AG09319 (cell line): ENCODE measurements around the gene TSPOAP1.

Source experiments
- DNase-seq: peaks from one replicate; pipeline ENCODE4 v3.0.0-alpha.2; 2010; ENCODE audit warnings: low read depth; ENCODE audit errors: extremely low read depth
- TF ChIP-seq, protein P1 (sequence below): IDR thresholded peaks from 2 replicates; pipeline ENCODE4 v1.5.1; 2011; ENCODE audit warnings: low read depth, mild to moderate bottlenecking, inconsistent platforms, low read length, moderate library complexity

Gene TSPOAP1

DNA sequence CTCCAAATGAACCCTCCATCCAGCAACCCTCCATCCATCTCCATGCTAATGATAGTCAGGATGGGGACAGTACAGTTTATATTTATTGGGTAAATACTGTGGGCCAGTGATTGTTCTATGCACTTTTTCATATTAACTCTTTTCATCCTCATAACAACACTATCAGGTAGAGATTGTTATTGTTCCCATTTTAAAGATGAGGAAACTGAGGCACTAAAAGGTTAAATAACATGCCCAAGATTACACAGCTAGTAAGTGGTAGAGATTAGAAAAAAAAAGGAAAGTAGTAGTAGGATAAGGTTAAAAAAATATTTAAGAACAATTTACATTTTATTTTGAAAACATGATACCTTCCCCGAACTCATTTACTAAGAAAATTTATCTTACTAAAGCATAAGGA lies 45.3 kb upstream of the TSPOAP1 start:
- TF ChIP-seq, protein P1, sequence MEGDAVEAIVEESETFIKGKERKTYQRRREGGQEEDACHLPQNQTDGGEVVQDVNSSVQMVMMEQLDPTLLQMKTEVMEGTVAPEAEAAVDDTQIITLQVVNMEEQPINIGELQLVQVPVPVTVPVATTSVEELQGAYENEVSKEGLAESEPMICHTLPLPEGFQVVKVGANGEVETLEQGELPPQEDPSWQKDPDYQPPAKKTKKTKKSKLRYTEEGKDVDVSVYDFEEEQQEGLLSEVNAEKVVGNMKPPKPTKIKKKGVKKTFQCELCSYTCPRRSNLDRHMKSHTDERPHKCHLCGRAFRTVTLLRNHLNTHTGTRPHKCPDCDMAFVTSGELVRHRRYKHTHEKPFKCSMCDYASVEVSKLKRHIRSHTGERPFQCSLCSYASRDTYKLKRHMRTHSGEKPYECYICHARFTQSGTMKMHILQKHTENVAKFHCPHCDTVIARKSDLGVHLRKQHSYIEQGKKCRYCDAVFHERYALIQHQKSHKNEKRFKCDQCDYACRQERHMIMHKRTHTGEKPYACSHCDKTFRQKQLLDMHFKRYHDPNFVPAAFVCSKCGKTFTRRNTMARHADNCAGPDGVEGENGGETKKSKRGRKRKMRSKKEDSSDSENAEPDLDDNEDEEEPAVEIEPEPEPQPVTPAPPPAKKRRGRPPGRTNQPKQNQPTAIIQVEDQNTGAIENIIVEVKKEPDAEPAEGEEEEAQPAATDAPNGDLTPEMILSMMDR = no peak

DNA sequence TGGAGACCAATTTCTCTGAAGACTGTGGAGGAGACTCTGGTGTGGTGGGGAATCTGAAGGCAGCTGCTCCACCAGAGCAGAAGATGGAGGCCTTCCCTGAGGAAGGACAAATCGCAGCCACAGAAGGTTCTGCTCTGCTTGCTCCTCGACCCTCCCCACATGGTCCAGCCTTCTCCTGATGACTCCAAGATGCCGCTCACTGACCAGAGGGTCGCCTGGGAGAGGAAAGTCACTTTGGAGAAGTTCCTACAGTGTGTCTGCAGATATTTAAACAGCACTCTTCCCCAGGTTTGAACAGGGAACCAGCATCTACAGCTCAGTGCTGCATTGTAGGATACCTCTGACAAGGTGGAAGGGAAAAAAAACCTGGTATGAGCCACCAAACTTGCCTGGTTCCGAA lies 44.4 kb upstream of the TSPOAP1 start:
- TF ChIP-seq, protein P1 = no peak
- no peak for DNase-seq

More for the DNA sequence above, 45.3 kb upstream of the TSPOAP1 start:
- DNase-seq = no peak

DNA sequence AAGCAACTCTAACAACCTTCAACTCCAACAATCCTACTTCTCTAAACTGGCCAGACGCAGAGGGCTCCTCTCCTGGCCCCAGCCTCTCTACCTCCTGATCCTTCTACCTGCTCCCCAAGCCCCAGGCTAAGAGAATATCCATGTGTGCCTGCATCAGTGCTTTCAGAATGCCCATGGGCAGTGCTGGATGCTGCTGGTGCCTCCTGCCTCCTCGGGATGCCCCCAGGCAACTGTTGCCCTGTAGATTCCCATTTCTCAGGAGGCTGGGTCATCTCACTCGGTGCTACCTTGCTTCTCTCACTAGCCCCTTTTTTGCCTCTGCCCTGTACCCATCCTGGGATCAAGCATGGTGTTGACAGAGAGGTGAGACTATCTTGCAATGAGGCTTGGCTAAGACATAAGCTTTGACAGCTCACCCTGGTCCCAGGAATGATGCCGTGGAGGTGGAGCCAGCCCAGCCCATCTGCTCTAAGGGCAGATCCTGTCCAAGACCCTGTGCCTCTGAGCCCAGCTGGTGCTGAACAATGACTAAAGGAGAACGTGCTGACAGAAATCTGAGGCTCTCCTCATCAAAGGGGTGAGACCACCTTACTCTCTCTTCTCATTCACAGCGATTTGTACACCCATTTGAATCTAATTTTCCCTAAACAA lies 42.8 kb upstream of the TSPOAP1 start:
- TF ChIP-seq, protein P1 = no peak

DNA sequence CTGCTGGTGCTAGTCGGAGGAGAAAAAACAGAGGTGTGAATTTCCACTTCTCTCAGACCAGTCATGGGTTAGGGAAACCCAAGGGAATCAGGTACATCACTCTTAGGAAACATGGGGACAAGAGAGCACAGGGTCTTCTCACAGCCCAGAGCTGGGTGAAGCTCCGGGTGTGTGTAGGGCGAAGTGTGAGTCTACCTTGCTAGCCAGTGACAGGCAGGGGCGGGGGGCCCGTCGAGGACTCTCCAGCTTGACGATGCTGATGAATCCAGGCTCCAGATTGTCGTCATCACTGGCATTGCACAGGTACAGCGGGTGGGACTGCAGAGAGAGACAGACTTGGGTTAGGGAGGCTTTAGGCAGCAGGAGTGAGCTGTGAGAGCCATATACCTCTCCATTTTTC lies 42.1 kb upstream of the TSPOAP1 start:
- DNase-seq = no peak
- TF ChIP-seq, protein P1 = no peak

More for the DNA sequence above, 42.8 kb upstream of the TSPOAP1 start:
- DNase-seq = no peak

DNA sequence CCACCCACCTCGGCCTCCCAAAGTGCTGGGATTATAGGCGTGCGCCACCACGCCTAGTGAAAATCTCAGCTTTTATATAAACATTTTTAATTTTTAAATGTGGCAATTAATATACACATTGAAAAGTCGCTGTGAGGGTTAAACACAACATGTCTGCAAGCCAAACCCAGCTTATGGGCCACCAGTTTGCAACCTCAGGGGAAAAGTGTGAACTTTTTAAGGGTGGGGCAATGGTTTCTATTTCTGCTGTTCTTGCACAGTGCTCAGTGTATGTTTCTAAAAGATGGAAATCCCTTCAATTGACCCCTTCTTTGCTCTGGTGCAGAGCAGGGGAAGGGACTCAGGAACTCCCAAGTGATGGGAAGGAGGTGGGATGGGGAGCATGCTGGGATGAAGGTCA lies 41.7 kb upstream of the TSPOAP1 start:
- TF ChIP-seq, protein P1 = no peak
- DNase-seq = no peak

DNA sequence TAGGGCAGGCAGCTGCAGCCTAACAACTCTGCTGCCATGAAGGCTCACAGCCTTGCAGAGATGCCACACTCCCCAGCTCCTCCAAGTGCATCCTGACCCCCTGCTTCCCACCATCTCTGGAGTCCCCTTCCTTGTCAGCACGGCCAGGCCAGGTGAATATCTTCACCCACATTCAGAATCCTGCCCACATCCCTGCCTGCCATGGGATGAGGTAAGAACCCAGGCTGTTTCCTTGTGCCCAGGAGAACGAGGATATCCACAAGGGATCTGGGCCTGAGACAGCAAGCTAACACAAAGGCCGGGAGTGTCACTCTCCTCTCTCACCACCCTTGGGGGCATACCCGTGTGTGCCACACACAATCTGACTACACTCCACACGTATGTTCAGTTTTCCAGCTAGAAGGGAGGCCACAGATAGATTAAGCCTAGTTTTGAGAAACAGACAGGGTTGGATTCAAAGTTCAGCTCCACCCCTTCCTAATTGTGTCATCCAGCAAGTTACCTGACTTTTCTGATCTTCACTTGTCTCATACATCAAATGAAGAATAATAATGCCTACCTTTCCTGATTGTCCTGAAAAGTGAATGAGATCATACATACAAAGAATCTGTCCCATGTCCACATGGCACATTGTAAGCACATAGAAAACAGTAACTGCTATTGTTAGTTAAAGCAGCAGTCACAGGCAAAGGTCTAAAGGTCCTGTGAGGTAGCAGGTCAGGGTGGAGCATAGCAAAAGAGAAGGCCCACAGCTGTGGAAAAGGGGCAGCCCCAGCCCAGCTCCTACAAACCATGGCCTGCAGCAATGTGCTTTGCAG lies 40.8 kb upstream of the TSPOAP1 start:
- DNase-seq = no peak
- TF ChIP-seq, protein P1 = no peak

DNA sequence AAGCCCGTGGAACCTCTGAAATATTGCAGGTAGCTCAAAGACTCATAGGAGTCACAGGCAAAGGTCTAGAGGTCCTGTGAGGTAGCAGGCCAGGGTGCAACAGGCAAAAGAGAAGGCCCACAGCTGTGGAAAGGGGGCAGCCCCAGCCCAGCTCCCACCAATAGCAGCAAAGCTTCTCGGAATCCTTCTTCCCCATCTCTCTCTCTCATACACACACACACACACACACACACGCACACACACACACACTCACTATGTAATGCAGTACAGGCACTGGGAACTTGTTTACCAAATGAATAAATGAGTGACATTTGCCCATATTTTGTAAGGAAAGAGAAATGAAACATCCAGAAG lies 40.2 kb upstream of the TSPOAP1 start:
- TF ChIP-seq, protein P1 = no peak
- DNase-seq = no peak
